Activated T-helper 17 cell treated with anti-CD3 and anti-CD28 coated beads, Interleukin-2, amount 50 U/mL, for 72 hours (primary cell): ENCODE results near the gene GALR3. TPM values are rescaled to one million over a fixed set of nuclear protein-coding genes. Genes with fewer than 3 reads are reported as not detected.

Source experiments
- ATAC-seq: fragments of 150-1000 bp; cut with Tn5 transposase; replicated peaks from 2 replicates; pipeline ENCODE4 v1.10.0; 2021; ENCODE audit warnings: mild to moderate bottlenecking, moderate library complexity
- H3K27ac Mint-ChIP-seq: one replicate; pipeline ENCODE4 v1.8.0; 2022; ENCODE audit warnings: mixed read lengths
- H3K27me3 Mint-ChIP-seq: one replicate; pipeline ENCODE4 v1.8.0; 2022; ENCODE audit warnings: mixed read lengths
- H3K36me3 Mint-ChIP-seq: one replicate; pipeline ENCODE4 v1.8.0; 2022; ENCODE audit warnings: low read depth, mild to moderate bottlenecking, mixed read lengths
- H3K4me1 Mint-ChIP-seq: one replicate; pipeline ENCODE4 v1.8.0; 2022; ENCODE audit warnings: mixed read lengths
- H3K4me3 Mint-ChIP-seq: one replicate; pipeline ENCODE4 v1.8.0; 2022; ENCODE audit warnings: mild to moderate bottlenecking, mixed read lengths
- H3K9me3 Mint-ChIP-seq: one replicate; pipeline ENCODE4 v1.8.0; 2022; ENCODE audit warnings: mixed read lengths
- total RNA-seq, 2 donors: library from RNA; stranded (reverse); gene quantifications; one replicate each; pipeline ENCODE4 v1.2.3, GENCODE V29; 2022

Gene GALR3
- total RNA-seq, 2 donors from 2014 or later: not detected

GRCh38 chr22:37827056-37827455 is 3.9 kb downstream of the GALR3 start:
- Mint-ChIP-seq H3K4me3 (no peak overlapping the region), H3K36me3 (peaks cover 16% of the 10 kb centered on the region), H3K27me3 (peaks cover under 1% of the 10 kb centered on the region), H3K9me3 (no peaks in the 10 kb centered on the region), H3K4me1 (no peaks in the 10 kb centered on the region), H3K27ac (no peak overlapping the region)
- no peak for ATAC-seq

GRCh38 chr22:37830093-37830842 is 7.1 kb downstream of the GALR3 start:
- Mint-ChIP-seq H3K4me3 (no peak overlapping the region), H3K27me3 (no peaks in the 10 kb centered on the region), H3K4me1 (no peaks in the 10 kb centered on the region), H3K9me3 (no peaks in the 10 kb centered on the region), H3K36me3 (peaks cover 39% of the 10 kb centered on the region), H3K27ac (peak overlapping the region; percentile 33)
- no peak for ATAC-seq

GRCh38 chr22:37831472-37831871 is 8.3 kb downstream of the GALR3 start:
- H3K27me3 Mint-ChIP-seq: no peaks in the 10 kb centered on the region
- no peak overlapping the region for H3K27ac Mint-ChIP-seq
- ATAC-seq: no peak
- no peaks in the 10 kb centered on the region for H3K4me1 Mint-ChIP-seq
- no peaks in the 10 kb centered on the region for H3K9me3 Mint-ChIP-seq
- H3K36me3 Mint-ChIP-seq: peaks cover 43% of the 10 kb centered on the region
- H3K4me3 Mint-ChIP-seq: no peak overlapping the region

GRCh38 chr22:37832022-37832857 is 9.1 kb downstream of the GALR3 start:
- Mint-ChIP-seq H3K27ac (no peak overlapping the region), H3K27me3 (no peaks in the 10 kb centered on the region), H3K9me3 (no peaks in the 10 kb centered on the region), H3K36me3 (peaks cover 50% of the 10 kb centered on the region), H3K4me3 (no peak overlapping the region), H3K4me1 (no peaks in the 10 kb centered on the region)
- ATAC-seq: no peak

DNA sequence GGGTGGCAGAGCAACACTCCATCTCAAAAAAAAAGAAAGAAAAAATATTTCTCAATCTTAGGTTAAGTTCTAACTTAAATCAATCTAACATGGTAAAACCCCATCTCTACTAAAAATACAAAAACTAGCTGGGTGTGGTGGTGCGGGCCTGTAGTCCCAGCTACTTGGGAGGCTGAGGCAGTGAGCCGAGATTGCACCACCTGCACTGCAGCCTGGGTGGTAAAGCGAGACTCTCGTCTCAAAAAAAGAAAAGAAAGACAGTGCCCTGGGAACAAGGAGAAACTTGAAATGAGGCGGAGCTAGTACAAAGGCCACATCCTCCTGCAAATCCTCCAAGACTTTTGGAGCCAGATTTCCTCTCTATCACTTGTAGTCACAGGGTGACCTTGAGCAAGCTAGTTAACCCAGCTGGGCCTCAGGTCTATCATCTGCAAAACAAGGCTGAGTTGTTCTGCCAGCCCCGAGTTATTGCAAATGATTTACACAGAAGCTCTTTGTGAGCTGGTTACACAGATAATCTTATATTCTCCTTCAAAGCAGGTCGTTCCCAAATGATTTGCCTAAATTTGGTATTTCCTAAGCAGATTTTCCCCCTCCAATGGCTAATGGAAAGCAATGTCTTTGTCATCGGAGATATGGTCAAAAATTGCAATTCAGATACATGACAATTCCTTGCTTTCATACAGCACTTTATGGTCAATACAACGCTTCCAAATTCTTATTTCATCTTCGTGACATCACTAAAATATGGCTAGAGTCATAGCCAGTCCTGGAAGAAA is 19.0 kb downstream of the GALR3 start:
- no peak for ATAC-seq
- Mint-ChIP-seq H3K4me3 (peak overlapping the region; percentile 87), H3K9me3 (no peaks in the 10 kb centered on the region), H3K27me3 (no peaks in the 10 kb centered on the region), H3K4me1 (peaks cover 7% of the 10 kb centered on the region), H3K36me3 (peaks cover 29% of the 10 kb centered on the region), H3K27ac (peak overlapping the region; percentile 88)

GRCh38 chr22:37843741-37844089 is 20.5 kb downstream of the GALR3 start:
- Mint-ChIP-seq H3K27me3 (no peaks in the 10 kb centered on the region), H3K4me3 (peak overlapping the region; percentile 87)

GRCh38 chr22:37844904-37845329 is 21.7 kb downstream of the GALR3 start:
- peaks cover 17% of the 10 kb centered on the region for H3K4me1 Mint-ChIP-seq
- no peaks in the 10 kb centered on the region for H3K9me3 Mint-ChIP-seq
- H3K36me3 Mint-ChIP-seq: peaks cover 19% of the 10 kb centered on the region
- H3K27me3 Mint-ChIP-seq: no peaks in the 10 kb centered on the region
- peak overlapping the region; percentile 72 for H3K27ac Mint-ChIP-seq
- no peak for ATAC-seq
- H3K4me3 Mint-ChIP-seq: peak overlapping the region; percentile 87

More at GRCh38 chr22:37843741-37844089, 20.5 kb downstream of the GALR3 start:
- Mint-ChIP-seq H3K36me3 (peaks cover 19% of the 10 kb centered on the region), H3K9me3 (no peaks in the 10 kb centered on the region), H3K27ac (peak overlapping the region; percentile 88), H3K4me1 (peaks cover 16% of the 10 kb centered on the region)
- peak; percentile 52 for ATAC-seq

GRCh38 chr22:37846433-37846832 is 23.3 kb downstream of the GALR3 start:
- H3K27ac Mint-ChIP-seq: no peak overlapping the region
- H3K27me3 Mint-ChIP-seq: no peaks in the 10 kb centered on the region
- H3K36me3 Mint-ChIP-seq: peaks cover 29% of the 10 kb centered on the region
- no peak for ATAC-seq
- no peak overlapping the region for H3K4me3 Mint-ChIP-seq
- H3K4me1 Mint-ChIP-seq: peaks cover 24% of the 10 kb centered on the region
- H3K9me3 Mint-ChIP-seq: no peaks in the 10 kb centered on the region

GRCh38 chr22:37848587-37849088 is 25.5 kb downstream of the GALR3 start:
- no peaks in the 10 kb centered on the region for H3K9me3 Mint-ChIP-seq
- peaks cover 50% of the 10 kb centered on the region for H3K36me3 Mint-ChIP-seq
- H3K27ac Mint-ChIP-seq: peak overlapping the region; percentile 99
- ATAC-seq: no peak
- H3K4me3 Mint-ChIP-seq: peak overlapping the region; percentile 92
- peaks cover 28% of the 10 kb centered on the region for H3K4me1 Mint-ChIP-seq
- no peaks in the 10 kb centered on the region for H3K27me3 Mint-ChIP-seq

DNA sequence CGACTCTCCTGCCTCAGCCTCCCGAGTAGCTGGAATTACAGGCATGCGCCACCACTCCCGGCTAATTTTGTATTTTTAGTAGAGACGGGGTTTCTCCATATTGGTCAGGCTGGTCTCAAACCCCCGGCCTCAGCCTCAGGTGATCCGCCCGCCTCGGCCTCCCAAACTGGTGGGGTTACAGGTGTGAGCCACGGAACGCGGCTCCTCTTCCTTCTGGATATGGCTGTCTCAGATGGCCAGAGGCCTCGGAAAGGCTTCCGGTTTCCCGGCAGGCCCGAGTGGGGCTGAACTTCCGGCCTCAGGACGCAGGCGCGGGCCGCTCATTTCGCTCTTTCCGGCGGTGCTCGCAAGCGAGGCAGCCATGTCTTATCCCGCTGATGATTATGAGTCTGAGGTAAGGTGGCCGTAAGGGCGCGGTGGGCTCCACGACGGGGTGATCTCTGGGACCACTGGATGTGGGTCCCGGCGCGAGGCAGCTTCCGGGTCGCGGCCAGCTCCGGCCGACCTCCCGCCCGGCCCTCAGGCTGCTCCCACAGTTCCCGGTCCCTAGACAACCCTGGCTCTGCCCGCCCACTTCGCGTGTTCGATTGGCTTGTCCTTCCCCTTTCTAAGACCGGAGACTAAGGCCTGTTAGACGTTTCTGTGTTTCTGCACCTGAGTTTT is 26.0 kb downstream of the GALR3 start, which contains the start of gene EIF3L:
Gene EIF3L (plus strand): TSS at position 331 of the 663 bp plus-strand sequence. CDS start 31 bp downstream, at position 362.
- H3K36me3 Mint-ChIP-seq: peaks cover 55% of the 10 kb centered on the region
- peaks cover 33% of the 10 kb centered on the region for H3K4me1 Mint-ChIP-seq
- no peaks in the 10 kb centered on the region for H3K9me3 Mint-ChIP-seq
- H3K27ac Mint-ChIP-seq: peak within 1 kb of the TSS; percentile 99
- no peaks in the 10 kb centered on the region for H3K27me3 Mint-ChIP-seq
- H3K4me3 Mint-ChIP-seq: peak within 1 kb of the TSS; percentile 92
- peak; percentile 81 for ATAC-seq

GRCh38 chr22:37850801-37851200 is 27.6 kb downstream of the GALR3 start:
- peaks cover 44% of the 10 kb centered on the region for H3K4me1 Mint-ChIP-seq

DNA sequence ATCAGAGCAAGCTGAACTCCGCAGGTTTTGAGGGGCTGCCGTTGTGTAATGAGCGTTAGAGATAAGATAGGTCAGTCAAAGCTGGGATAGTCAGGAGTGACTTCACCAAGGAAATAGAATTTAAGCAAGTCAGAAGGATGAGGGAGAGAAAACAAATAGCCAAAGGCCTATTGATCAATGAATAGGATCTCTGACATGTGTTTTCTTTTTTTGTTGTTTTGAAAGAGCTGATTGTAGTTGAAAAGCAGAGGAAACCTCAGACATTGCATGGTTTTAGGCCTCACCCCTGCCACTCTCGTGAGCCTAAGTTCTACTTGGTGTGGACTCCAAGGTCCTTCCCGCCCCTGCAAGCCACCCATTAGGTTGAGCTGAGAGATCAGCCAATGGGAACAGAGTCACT is 29.2 kb downstream of the GALR3 start:
- no peaks in the 10 kb centered on the region for H3K27me3 Mint-ChIP-seq

More at GRCh38 chr22:37850801-37851200, 27.6 kb downstream of the GALR3 start:
- H3K27me3 Mint-ChIP-seq: no peaks in the 10 kb centered on the region
- peaks cover 71% of the 10 kb centered on the region for H3K36me3 Mint-ChIP-seq
- peak overlapping the region; percentile 92 for H3K4me3 Mint-ChIP-seq
- ATAC-seq: no peak
- peak overlapping the region; percentile 31 for H3K27ac Mint-ChIP-seq
- no peaks in the 10 kb centered on the region for H3K9me3 Mint-ChIP-seq

GRCh38 chr22:37854946-37855345 is 31.8 kb downstream of the GALR3 start:
- peaks cover 34% of the 10 kb centered on the region for H3K4me1 Mint-ChIP-seq
- no peak for ATAC-seq
- H3K9me3 Mint-ChIP-seq: no peaks in the 10 kb centered on the region
- no peaks in the 10 kb centered on the region for H3K27me3 Mint-ChIP-seq
- H3K27ac Mint-ChIP-seq: peak overlapping the region; percentile 55
- no peak overlapping the region for H3K4me3 Mint-ChIP-seq
- H3K36me3 Mint-ChIP-seq: peaks cover 96% of the 10 kb centered on the region

More for the DNA sequence above, 29.2 kb downstream of the GALR3 start:
- Mint-ChIP-seq H3K4me3 (no peak overlapping the region), H3K4me1 (peaks cover 43% of the 10 kb centered on the region), H3K36me3 (peaks cover 87% of the 10 kb centered on the region), H3K27ac (no peak overlapping the region), H3K9me3 (no peaks in the 10 kb centered on the region)
- no peak for ATAC-seq
